ENCODE data around the gene MXD1. TPM values are rescaled to one million over a fixed set of nuclear protein-coding genes. Genes with fewer than 3 reads are reported as not detected.

The MXD1 gene
- total and polyA plus RNA-seq, 9 of the 15 experiments (the other 6 are each of a cell fraction or from before 2014, with no cell fraction given): 6.7 to 35.9 (median 11.0) TPM

GRCh38 chr2:69914164-69914949 is 552 bp upstream of the MXD1 start (continued):
- TF ChIP-seq CREBBP (IDR thresholded peaks at IDR 0.05; ENCODE audit: low read depth, low read length) (no peak), LEF1 (IDR thresholded peaks at IDR 0.05) (no peak), HOXB6 (CRISPR knock-in tag; IDR thresholded peaks at IDR 0.05; ENCODE audit: borderline replicate concordance) (no peak), ZBTB5 (IDR thresholded peaks at IDR 0.05) (no peak), MXD1 (CRISPR knock-in tag; IDR thresholded peaks at IDR 0.05; ENCODE audit: borderline replicate concordance, poor library complexity, severe bottlenecking) (peak; percentile 78), HDAC3 (IDR thresholded peaks at IDR 0.05; ENCODE audit: borderline replicate concordance, partially characterized antibody) (no peak), ZNF717 (CRISPR knock-in tag; IDR thresholded peaks at IDR 0.05) (no peak), MAZ (CRISPR knock-in tag; conservative IDR thresholded peaks at IDR 0.05 in 1 of 2, IDR thresholded peaks at IDR 0.05 in 1 of 2) (peak; percentile 80 to 86), ZBTB26 (CRISPR knock-in tag; IDR thresholded peaks at IDR 0.05) (no peak), ZBTB7A (IDR thresholded peaks at IDR 0.05; ENCODE audit: borderline replicate concordance, control insufficient read depth, low read depth, low read length) (no peak), HSF4 (CRISPR knock-in tag; IDR thresholded peaks at IDR 0.05; ENCODE audit: borderline replicate concordance) (no peak), NR2C2 (CRISPR knock-in tag; IDR thresholded peaks at IDR 0.05) (no peak), NR2C2 (tag; IDR thresholded peaks at IDR 0.05) (peak; percentile 78), RBM14 (IDR thresholded peaks at IDR 0.05; ENCODE audit: borderline replicate concordance, insufficient read depth, low read depth, low read length) (0 out of 2 replicates have a peak, but pooled peaks have one; percentile 74), ZNF518B (CRISPR knock-in tag; IDR thresholded peaks at IDR 0.05) (no peak), RBBP5 (IDR thresholded peaks at IDR 0.05; ENCODE audit: borderline replicate concordance, insufficient read depth, low read length, poor library complexity, severe bottlenecking) (no peak), CCAR2 (IDR thresholded peaks at IDR 0.05; ENCODE audit: low read depth, low read length) (no peak), SETDB1 (IDR thresholded peaks at IDR 0.05; ENCODE audit: low read length) (no peak), ZNF785 (CRISPR knock-in tag; IDR thresholded peaks at IDR 0.05) (no peak), GTF2E2 (tag; IDR thresholded peaks at IDR 0.05) (no peak)

All from K562 (cell line).